CD4-positive, alpha-beta T cell treated with Interleukin-15 for 1 hour (primary cell): ENCODE measurements around the gene NPAS2.

Experiments
- DNase-seq: peaks from one replicate; pipeline ENCODE4 v3.0.0-alpha.2; 2020

The NPAS2 gene

GRCh38 chr2:100948942-100949811, 129.2 kb downstream of the NPAS2 start:
- no peak for DNase-seq

GRCh38 chr2:100952512-100952911, 132.6 kb downstream of the NPAS2 start:
- no peak for DNase-seq

- DNase-seq, result no peak
These were observed 133.6 kb downstream of the NPAS2 start for GRCh38 chr2:100953406-100954043.

- no peak for DNase-seq
These were observed 134.1 kb downstream of the NPAS2 start for GRCh38 chr2:100954044-100954420.

GRCh38 chr2:100955226-100955625, 135.3 kb downstream of the NPAS2 start:
- no peak for DNase-seq

- DNase-seq, result no peak
These were observed 136.1 kb downstream of the NPAS2 start for GRCh38 chr2:100956081-100956480.

- no peak for DNase-seq
These were observed 138.2 kb downstream of the NPAS2 start for GRCh38 chr2:100957996-100958653.

- DNase-seq, result no peak
These were observed 139.4 kb downstream of the NPAS2 start for GRCh38 chr2:100959225-100959880.

GRCh38 chr2:100960688-100961087, 140.7 kb downstream of the NPAS2 start:
- DNase-seq, result no peak

GRCh38 chr2:100962366-100963025, 142.6 kb downstream of the NPAS2 start:
- no peak for DNase-seq

- no peak for DNase-seq
These were observed 143.1 kb downstream of the NPAS2 start for GRCh38 chr2:100963026-100963375.

- no peak for DNase-seq
These were observed 144.3 kb downstream of the NPAS2 start for GRCh38 chr2:100964222-100964621.

- DNase-seq, result no peak
These were observed 144.8 kb downstream of the NPAS2 start for GRCh38 chr2:100964681-100965169.

- DNase-seq, result no peak
These were observed 145.7 kb downstream of the NPAS2 start for GRCh38 chr2:100965596-100965995.

- DNase-seq, result no peak
These were observed 147.8 kb downstream of the NPAS2 start for GRCh38 chr2:100967716-100968115.

- no peak for DNase-seq
These were observed 148.5 kb downstream of the NPAS2 start for GRCh38 chr2:100968146-100969145.

- DNase-seq, result no peak
These were observed 150.1 kb downstream of the NPAS2 start for GRCh38 chr2:100969998-100970397.

- no peak for DNase-seq
These were observed 151.3 kb downstream of the NPAS2 start for GRCh38 chr2:100971221-100971620.

- DNase-seq, result no peak
These were observed 152.5 kb downstream of the NPAS2 start for GRCh38 chr2:100972452-100972851.

- no peak for DNase-seq
These were observed 155.0 kb downstream of the NPAS2 start for GRCh38 chr2:100974712-100975520.

- DNase-seq, result no peak
These were observed 155.5 kb downstream of the NPAS2 start for GRCh38 chr2:100975521-100975785.
